GM20431 (cell line): ENCODE data around the gene HTRA2.
"Not testable (repeated sequence)": the region's sequence is repeated elsewhere in the genome, so short reads cannot be mapped to it uniquely, and the experiment has no call there.

Experiments
- in situ Hi-C: fragments of 300-500 bp; cut with MseI, MboI; formaldehyde crosslinking; loops from one replicate; pipeline ENCODE4 v1.15.0; 2020; ENCODE audit warnings: low sequenced_read_pairs; ENCODE audit not compliant: unreplicated experiment

HTRA2 gene

DNA sequence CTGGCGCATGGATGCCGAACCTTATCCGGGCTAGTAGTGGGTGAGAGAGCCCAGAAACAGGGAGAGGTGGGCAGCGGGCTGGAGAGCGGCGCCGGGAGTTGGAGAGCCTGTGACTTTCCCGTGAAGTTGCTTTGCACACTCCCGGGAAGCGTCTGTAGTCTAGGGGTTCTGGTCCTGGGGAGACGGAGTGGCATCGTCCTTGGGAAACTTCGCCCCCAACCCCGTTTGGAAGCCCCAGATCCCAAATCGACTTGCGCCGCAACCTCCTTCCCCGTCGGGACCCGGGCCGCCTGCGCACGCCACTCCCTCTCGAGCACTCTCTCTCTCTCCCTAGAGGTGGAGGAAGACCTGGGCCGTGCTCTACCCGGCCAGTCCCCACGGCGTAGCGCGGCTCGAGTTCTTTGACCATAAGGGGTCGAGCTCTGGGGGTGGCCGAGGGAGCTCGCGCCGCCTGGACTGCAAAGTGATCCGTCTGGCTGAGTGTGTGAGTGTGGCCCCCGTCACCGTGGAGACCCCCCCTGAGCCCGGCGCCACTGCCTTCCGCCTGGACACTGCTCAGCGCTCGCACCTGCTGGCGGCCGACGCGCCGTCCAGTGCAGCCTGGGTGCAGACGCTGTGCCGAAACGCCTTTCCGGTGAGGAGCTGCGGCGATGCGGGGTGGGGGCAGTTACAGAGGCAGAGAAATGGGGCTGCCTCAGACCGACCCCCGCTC lies 25.2 kb downstream of the HTRA2 start:
- in situ Hi-C loops, result no loop called here

DNA sequence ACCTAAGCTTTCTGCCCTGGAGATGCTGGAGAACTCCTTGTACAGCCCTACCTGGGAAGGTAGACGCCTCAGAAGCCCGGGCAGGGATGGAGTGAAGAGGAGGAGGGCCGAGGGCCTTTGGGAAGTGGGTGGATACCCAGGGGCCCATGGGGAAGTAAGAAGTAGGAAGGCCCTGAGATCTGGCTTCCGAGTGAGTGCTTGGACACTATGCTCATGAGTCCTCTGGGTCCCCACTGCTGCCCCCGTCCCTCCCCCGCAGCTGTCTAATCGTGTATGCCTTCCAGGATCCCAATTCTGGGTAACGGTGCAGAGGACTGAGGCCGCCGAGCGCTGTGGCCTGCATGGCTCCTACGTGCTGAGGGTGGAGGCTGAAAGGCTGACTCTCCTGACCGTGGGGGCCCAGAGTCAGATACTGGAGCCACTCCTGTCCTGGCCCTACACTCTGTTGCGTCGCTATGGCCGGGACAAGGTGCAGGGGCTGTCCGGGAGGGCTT lies 25.9 kb downstream of the HTRA2 start:
- in situ Hi-C loops, result no loop called here

DNA sequence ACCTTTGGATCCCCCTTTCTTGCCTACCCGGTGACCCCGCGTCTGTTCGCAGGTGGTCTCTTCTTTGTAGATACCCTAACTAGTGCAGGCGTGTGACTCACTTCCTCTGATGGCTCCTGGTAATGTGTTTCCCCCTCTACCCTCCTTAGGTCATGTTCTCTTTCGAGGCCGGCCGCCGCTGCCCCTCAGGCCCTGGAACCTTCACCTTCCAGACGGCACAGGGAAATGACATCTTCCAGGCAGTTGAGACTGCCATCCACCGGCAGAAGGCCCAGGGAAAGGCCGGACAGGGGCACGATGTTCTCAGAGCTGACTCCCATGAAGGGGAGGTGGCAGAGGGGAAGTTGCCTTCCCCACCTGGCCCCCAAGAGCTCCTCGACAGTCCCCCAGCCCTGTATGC lies 26.4 kb downstream of the HTRA2 start:
- in situ Hi-C loops, result no loop called here

DNA sequence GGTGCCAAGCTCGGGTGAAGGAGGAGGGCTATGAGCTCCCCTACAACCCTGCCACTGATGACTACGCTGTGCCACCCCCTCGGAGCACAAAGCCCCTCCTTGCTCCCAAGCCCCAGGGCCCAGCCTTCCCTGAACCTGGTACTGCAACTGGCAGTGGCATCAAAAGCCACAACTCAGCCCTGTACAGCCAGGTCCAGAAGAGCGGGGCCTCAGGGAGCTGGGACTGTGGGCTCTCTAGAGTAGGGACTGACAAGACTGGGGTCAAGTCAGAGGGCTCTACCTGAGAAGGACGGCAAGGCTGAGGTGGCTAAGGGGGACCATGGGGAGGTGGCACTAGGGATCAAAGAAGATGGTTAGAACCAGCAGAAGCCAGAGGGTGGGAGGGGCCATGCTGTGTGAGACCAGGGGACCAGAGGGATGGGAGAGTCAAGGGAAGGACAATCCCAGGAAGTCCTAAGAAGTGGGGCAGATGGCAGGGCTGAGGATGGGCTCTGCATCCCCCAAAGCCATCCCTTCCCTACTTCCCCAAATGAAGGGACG lies 27.2 kb downstream of the HTRA2 start:
- in situ Hi-C loops, result no loop called here

DNA sequence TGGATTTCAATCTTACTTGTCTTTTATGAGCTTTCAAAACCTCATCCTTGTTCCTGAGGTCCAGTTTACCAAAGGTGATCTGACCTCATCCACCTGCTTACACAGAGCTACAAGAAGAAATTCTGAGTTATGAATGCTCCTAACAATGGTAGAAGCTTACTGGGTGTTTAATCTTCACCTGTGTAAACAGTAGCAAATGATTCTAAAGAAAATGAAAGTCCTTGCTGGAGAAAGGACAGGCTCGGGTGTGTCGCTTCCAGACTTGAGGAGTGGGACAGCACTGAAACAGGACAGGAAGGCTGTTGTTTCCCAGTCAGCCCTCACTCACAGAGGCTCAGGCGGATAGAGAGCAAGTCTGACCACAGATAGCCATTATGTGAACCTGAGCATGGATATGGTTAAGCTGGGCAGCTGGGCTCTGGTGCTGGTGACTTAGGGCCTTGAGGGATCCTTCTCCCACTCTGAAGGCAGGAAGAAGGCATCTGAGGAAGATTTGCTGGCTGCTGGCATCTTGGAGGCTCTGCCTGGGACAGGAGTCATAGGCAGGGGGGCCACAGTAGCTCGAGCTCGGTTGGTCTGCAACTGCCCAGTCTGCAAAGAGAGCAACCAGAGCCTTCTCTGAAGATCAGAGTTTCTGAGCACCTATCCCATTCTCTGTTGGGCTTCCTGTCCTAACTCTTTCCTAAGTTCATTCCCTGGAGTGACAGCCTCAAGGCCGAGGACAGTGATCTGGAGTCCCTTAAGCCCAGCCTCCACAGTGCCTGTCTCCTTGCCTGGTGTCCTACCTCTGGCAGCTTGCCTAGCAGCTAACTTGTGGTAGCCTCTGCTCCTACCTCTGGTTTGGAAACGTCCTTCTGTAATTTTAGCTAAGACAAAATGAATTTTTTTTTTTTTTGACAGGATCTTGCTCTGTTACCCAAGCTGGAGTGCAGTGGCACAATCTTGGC lies 28.8 kb downstream of the HTRA2 start:
- in situ Hi-C loops, result no loop called here

DNA sequence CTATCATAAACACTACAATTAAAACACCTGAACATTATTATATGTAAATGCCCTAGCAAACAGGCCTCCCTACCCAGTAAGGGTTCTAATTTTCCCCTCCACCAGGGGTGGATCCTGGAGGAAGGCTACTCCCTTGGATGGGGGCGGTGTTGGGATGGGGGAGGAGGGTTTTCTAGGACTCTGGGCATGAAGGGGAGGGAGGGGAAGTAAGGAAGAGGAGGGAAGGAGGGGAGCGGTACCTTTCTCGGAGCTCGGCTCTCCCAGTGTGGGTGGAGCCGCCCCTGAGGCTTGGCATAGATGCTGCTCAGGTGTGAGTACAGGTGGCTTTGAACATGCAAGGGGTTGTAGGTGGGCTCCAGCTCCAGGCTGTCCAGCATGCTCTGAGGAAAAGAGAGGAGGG lies 30.2 kb downstream of the HTRA2 start:
- in situ Hi-C loops, result no loop called here

DNA sequence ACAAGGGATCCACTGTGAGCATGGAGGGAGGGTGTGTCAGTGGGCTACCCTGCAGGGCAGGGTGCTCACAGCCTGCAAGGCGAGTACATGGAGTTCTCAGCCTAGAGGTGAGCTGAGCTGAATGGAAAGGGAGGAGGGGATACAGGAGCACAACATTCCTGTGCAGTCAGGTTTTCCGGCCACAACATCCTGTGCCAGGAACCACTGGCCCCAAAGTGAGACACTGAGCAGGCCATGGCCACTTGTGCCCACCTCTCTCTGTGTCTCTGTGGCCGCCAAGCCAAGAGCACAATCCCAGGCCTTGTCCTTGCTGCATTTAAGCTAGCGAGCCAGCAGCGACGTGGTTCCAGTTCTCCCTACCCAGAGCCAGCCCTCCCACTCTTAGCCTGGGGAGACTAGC lies 30.9 kb downstream of the HTRA2 start:
- in situ Hi-C loops, result no loop called here

DNA sequence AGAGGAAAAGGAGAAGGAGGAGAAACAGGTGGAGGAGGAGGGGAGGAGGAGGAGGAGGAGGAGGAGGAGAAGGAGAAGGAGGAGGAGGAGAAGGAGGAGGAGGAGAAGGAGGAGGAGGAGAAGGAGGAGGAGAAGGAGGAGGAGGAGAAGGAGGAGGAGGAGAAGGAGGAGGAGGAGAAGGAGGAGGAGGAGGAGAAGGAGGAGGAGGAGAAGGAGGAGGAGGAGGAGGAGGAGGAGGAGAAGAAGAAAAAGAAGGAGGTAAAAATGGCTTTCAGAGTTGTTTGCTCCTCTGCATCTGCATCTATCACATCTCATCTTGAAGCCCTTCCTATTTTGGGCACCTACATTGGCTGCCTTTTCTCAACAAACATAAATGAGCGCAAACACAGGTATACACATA lies 31.3 kb downstream of the HTRA2 start:
- in situ Hi-C loops, result not testable (repeated sequence)

DNA sequence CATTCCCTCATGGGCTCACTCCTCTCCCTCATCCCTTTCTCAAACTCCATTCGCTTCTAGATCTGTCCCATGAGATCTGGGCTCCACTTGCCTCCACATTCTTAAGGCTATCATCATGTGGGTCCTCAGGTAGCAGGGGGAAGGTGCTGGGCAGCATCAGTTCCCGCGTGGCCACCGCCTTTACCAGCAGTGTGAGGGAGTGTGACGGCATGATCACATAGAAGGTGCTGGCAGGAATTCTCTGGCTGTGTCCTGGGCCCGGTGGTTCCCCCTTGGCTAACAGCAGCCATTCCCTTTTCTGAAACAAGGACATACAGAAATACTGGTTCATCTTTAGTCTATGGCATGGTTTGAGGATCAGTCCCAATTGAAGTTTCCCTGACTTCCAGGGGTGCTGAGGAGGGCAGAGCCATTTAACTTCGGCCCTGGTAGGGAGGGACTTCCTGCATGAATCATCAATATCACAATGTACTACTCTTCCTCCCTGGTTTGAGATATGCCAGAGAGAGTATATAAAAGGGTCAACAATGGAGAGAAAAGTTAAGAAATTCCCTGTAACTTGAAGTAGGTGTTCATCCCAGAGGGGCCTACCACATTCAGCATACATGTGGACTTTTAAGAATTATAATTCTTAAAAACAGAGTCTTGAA lies 32.5 kb downstream of the HTRA2 start:
- in situ Hi-C loops, result no loop called here

DNA sequence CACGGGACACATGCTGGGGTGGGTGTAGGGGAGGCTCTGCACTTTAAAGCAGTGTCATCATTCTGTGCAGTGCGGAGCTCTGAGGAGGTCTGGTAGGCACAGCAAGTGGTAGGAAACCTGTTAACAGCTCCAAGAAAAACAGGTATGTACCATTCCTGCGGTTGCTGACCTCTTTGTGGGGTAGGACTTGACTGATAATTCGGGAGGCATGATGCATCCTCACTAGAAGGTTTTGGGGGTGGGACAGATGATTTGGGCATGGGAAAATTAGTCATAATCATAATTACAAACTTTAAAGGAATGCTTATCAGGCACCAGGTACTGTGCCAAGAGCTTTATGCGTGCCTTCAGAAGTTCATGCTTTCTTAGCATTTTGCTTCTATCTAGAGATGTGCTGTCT lies 34.5 kb downstream of the HTRA2 start:
- in situ Hi-C loops, result no loop called here

DNA sequence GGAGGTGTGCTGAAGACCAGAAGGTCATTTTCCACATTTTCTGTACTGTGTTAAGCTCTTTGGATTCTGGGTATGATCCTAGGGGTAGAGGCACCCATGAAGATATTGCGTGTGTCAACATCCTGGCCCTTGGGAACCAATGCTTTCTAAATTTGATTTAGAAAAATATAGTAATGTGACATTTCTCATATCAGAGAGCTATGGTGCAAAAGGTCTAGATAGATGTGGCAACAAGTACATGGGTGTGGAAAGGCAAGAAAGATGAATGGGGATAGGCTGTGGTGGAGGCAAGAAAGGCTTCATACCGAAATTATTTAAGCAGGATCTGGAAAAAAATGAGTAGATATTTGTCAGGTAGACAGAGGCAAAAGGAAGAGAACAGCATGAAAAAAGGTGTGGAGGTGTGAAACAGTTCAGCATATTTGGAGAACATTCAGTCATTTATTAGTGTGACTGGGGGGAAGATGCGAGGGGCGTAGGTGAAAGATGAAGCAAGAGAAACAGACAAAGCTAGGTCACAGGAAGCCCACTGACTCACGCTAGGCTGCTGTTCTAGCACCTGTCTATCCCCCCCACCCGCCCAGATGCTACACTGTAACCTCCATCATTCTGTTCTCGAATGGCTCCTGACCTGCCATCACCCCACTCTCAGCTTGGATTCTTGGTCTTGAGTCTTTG lies 36.5 kb downstream of the HTRA2 start:
- in situ Hi-C loops, result no loop called here

DNA sequence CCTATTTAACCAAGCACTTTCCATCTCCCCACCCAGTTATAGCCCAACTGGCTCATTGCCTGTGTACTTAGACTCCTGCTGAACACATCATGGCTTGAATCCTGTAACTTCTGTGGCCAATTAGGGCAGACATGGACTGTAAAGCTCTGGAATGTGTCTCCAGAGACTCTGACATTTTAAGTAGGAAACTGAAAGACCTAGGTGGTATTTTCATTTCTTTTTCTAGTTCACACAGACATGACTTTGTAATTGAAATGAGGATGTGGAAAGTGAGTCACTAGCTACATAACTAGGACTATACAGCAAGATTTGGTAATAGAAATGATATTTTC lies 37.0 kb downstream of the HTRA2 start:
- in situ Hi-C loops, result no loop called here

DNA sequence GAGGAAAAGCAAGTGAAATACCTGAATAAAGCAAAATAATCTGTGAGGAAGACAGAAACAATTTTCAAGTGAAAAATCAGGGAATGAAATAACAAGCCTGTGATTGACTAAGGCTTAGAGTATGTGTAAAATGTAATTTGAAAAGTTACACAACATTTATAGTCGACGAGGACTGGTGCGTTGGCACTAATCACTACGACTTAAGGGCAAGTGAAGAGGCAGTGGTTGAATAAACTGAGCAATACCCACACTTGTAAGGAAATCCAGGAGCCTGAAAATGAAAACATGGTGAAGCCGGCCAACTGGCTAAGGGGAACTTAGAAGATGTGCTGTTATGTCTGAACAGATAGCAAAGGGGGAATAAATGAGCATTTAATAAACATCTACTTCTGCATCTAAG lies 38.1 kb downstream of the HTRA2 start:
- in situ Hi-C loops, result no loop called here

DNA sequence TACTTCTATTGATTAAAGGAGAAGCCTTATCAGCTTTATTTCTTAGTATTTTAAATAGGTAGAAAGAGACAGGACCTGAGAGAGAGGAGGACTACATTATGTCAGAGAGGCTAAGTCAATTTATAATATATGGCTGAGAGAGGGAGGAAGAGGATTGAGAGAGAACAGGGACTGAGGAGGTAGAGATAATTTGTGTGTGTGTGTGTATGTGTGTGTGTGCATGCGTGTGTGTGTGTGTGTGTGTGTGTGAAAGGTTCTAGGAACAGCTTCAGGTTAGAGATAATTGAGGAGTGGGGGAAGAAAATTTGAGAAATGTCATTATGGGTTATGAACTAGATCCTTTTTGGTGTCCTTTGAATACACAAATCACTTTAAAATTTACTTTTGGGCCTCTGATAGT lies 40.0 kb downstream of the HTRA2 start:
- in situ Hi-C loops, result loop anchor here (10.0 kb wide), 1 partner anchor 265 kb away; the partner anchor contains the start of gene HK2

DNA sequence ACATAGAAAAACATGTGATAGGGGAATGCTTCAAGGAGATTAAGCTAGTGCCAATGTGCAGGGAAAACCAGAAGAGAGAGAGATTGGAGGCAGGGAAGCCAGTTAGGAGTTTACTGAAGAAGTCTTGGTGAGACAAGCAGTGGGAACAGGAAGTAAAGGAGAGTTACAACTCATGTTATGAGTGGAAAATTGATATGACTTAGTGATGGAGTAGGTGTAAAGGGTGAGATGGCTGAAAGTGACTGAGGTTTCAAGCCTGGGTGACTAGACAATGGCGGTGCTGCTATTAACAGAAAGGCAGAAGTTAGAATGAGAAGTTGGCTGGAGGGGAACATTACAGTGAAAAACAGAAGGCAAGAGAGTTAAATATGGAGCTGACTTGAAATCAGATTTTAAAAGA lies 41.3 kb downstream of the HTRA2 start:
- in situ Hi-C loops, result loop anchor here (10.0 kb wide), 1 partner anchor 264 kb away; the partner anchor contains the start of gene HK2

DNA sequence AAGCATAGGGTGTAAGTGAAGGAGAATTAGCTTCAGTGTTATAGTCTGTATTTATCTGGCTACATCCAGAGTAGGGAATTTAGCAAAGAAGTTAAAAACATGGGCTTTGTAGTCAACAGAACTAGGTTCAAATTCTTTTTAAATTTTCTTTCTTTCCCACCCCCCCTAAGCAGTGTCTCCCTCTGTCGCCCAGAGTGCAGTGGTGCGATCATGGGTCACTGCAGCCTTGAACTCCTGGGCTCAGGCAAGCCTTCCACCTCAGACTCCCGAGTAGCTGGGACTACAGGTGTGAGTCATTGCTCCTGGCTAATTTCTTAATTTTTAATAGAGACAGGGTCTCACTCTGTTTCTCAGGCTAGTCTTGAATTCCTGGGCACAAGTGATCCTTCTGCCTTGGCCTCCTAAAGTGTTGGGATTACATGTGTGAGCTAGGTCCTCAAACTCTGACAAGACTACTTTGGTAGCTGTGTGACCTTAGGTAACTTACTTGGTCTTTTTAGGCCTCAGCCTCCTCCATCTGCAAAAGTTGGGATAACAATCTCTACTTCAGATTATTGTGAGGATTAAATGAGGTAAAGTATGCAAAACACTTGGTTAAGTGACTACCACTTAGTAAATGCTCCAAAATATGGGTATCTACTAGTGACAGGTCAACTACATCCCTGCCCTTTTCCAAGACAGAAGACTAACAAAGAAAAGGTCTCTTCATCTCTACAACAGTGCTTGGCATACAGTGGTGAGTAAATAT lies 42.6 kb downstream of the HTRA2 start:
- in situ Hi-C loops, result loop anchor here (10.0 kb wide), 1 partner anchor 262 kb away; the partner anchor contains the start of gene HK2

DNA sequence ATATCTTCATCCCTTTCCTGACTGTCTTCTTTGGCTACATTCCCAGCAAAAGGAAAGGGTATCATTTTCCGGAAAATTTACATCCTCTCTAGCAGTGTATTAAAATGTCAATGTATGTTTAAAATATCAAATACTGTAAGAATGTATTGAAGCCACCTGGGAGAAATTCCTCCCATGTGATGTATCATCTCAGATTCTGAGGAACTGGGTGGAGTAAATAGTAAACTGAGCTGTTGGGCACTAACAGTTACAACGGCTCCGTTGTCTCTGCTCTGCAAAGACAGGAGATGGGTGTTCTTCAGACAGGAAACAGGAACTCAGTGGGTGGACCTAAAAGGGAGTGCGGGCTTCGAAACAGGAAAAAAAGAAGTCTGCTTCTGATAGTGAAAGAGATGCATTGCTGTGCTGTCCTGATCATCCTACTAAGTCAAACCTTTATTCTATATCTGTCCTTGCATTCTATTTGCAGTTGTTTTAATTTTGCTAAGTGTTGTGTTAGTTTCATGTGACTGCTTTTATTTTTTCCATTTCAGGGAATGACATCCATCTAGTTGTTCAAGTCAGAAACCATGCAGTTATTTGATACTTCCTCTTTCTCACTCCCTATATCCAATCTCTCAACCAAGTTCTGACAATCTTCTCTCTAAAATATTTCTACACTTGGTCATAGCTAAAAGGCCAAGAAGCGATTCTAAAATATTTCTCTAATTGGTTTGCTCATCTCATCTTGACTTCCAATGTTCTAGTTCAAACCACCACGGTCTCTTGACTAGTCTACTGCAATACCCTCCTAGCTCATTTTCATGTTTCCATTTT lies 44.2 kb downstream of the HTRA2 start:
- in situ Hi-C loops, result loop anchor here (10.0 kb wide), 1 partner anchor 261 kb away; the partner anchor contains the start of gene HK2

DNA sequence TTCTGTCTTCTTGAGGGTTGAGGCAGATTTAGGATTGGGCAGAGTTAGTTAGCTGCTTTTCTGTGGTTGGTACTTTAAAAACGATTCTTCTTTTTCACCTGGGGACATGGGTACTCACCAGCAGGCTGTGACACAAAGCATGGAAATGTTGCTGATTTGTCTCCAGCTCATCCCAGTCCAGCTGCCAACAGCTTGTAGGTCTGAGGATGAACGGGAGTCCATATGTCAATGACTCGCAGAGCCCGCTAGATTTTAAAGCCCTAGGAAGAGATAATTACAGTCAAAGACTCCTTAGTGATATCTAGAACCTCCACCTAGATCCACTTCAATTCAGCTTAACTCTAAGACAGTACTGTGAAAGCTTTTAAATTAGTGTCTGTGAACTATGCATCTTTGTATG lies 45.6 kb downstream of the HTRA2 start:
- in situ Hi-C loops, result loop anchor here (10.0 to 25.0 kb wide), 2 partner anchors 88 to 259 kb away; partner anchors contain the start of genes CCDC142, HK2, LBX2 and TTC31
